ENCODE results near the gene CMIP.

DNA sequence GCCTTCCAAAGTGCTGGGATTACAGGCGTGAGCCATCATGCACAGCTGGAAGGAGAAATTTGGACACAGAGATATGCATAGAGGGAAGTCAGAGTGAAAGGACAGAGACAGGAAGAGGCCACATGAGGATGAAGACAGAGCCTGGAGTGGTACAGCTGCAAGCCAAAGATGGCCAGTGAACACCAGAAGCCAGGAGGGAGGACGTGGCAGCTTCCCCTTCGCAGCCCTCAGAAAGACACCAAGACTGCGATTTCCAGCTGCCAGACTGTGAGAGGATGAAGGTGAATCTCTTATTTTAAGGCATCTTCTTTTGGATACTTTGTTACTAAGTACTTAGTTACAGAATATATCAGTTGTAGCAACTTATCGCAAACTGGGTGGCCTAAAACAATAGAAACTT, 274.0 kb downstream of the CMIP start:
- TF ChIP-seq CTCF (IDR thresholded peaks at IDR 0.05) (no peak), POLR2A (IDR thresholded peaks at IDR 0.05) (no peak)

All from prostate gland (tissue), 2 donors.